Panc1 (cell line): Measurements from ENCODE around the gene TMC4. TPM values are rescaled to one million over a fixed set of nuclear protein-coding genes. Genes with fewer than 3 reads are reported as not detected.

Source experiments
- ATAC-seq: fragments of 200-7000 bp; cut with Tn5 transposase; 2 replicates; pipeline ENCODE4 v1.9.1; 2020; ENCODE audit warnings: mild to moderate bottlenecking, moderate library complexity
- BruUV-seq: library from RNA; stranded (reverse); fragments of 400-500 nt; replicated peaks from 2 replicates; lab custom pipeline; 2021; lab: Mats Ljungman, UMichigan
- CTCF ChIA-PET: fragments of 300-600 bp; sonication (Branson Sonifier 250); formaldehyde crosslinking; loops from one replicate; lab custom pipeline; 2022; ENCODE audit warnings: antibody characterized with exemption; lab: Charles Lee
- POLR2A ChIA-PET: fragments of 300-600 bp; sonication (Branson Sonifier 250); formaldehyde crosslinking; loops from one replicate; lab custom pipeline; 2022; ENCODE audit warnings: antibody characterized with exemption; lab: Charles Lee
- DNase-seq: peaks from one replicate; pipeline ENCODE4 v3.0.0-alpha.2; 2010; ENCODE audit warnings: low read depth, low spot score
- H3K27ac ChIP-seq: 2 replicates; pipeline ENCODE4 v1.5.1; 2011; ENCODE audit warnings: mild to moderate bottlenecking, low read length, inconsistent platforms
- H3K27me3 ChIP-seq: fragments of 200-500 bp; sonication (Bioruptor generic); 2 replicates; pipeline ENCODE4 v1.6.0; 2014; ENCODE audit warnings: low read length, inconsistent platforms; ENCODE audit not compliant: control insufficient read depth, insufficient read depth
- H3K36me3 ChIP-seq: fragments of 200-500 bp; sonication (Bioruptor generic); 2 replicates; pipeline ENCODE4 v1.5.1; 2014; ENCODE audit warnings: inconsistent platforms, mild to moderate bottlenecking, low read length, moderate library complexity; ENCODE audit not compliant: control insufficient read depth, insufficient read depth
- H3K4me1 ChIP-seq: 2 replicates; pipeline ENCODE4 v1.5.1; 2011; ENCODE audit warnings: inconsistent platforms, mild to moderate bottlenecking, low read length, moderate library complexity; ENCODE audit not compliant: control insufficient read depth, insufficient read depth
- H3K4me3 ChIP-seq, 2 experiments: 2 replicates each; pipeline ENCODE4 v1.5.1; 2011 to 2012; ENCODE audit warnings: low read depth in 2 of 2, low read length in 2 of 2, mild to moderate bottlenecking in 2 of 2, inconsistent platforms in 1 of 2, moderate library complexity in 1 of 2
- H3K9me3 ChIP-seq: fragments of 200-500 bp; sonication (Bioruptor generic); 2 replicates; pipeline ENCODE4 v1.5.1; 2014; ENCODE audit warnings: low read depth, mild to moderate bottlenecking, inconsistent platforms, low read length, moderate library complexity; ENCODE audit not compliant: control insufficient read depth, insufficient read depth
- POLR2AphosphoS5 ChIP-seq: IDR thresholded peaks from 2 replicates; pipeline ENCODE4 v1.6.1; 2012; ENCODE audit warnings: mild to moderate bottlenecking, low read depth, low read length, moderate library complexity
- SIN3A ChIP-seq: IDR thresholded peaks from 2 replicates; pipeline ENCODE4 v1.6.1; 2012; ENCODE audit warnings: low read depth, mild to moderate bottlenecking, low read length, moderate library complexity, borderline replicate concordance; ENCODE audit not compliant: insufficient read depth
- TCF7L2 ChIP-seq: IDR thresholded peaks from 2 replicates; pipeline ENCODE4 v1.6.1; 2011; ENCODE audit warnings: mild to moderate bottlenecking, low read depth, low read length, inconsistent platforms
- in situ Hi-C: cut with HindIII; loops from 2 replicates; pipeline ENCODE4 v1.10.0; 2016; ENCODE audit warnings: low sequenced_read_pairs, low pct_unique_long_range_greater_than_20kb
- intact Hi-C: fragments of 100-400 bp; cut with micrococcal nuclease; formaldehyde crosslinking; loops from one replicate; pipeline ENCODE4 v1.10.0; 2022; ENCODE audit not compliant: unreplicated experiment
- total RNA-seq: library from RNA; stranded (reverse); gene quantifications from one replicate; pipeline ENCODE4 v1.2.1, GENCODE V29; 2021; ENCODE audit not compliant: unreplicated experiment
- TF ChIP-seq, protein P1 (sequence below): fragments of 450-650 bp; IDR thresholded peaks from 2 replicates; pipeline ENCODE4 v1.5.1; 2017; ENCODE audit warnings: mild to moderate bottlenecking
- TF ChIP-seq, protein P2 (sequence below), 2 experiments: IDR thresholded peaks; 2 replicates each; pipeline ENCODE4 v1.6.1; 2011 to 2012; ENCODE audit warnings: low read depth in 2 of 2, control low read depth in 1 of 2, low read length in 1 of 2, mild to moderate bottlenecking in 1 of 2, moderate library complexity in 1 of 2; ENCODE audit not compliant: insufficient read depth in 1 of 2

Gene TMC4
- total RNA-seq, 1 experiment from 2014 or later, result 5.1 TPM

DNA sequence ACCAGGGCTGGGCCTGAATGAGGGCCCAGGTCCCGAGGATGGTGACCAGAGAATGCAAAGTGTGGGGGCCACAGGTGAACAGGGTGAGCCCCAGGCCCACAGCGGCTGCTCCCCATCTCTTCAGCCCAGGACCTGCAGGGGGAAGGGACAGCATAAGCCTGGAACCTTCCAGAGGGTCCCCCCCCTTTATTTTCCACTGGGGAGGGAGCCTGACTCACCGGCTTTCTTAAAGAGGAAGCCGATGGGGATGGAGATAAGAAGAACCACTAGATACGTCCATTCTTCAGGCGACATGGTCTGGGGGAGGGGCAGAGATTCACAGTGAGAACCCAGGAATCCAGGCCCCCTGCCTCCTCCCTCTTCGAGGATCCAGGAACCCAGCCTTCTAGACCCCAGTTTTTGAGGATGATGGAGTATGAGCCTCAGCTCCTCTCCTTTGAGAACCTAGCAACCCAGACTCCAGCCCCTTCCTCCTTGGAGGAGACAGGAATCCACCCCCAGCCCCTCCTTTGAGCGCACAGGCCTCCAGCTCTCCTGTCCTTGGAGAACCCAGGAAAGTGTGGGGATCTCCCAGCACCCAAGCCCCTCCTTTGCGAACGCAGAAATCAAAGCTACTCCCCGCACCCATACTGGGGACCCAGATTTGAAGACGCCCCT, 15.4 kb upstream of the TMC4 start:
- intact Hi-C loops (no loop called here), in situ Hi-C loops (no loop called here)
- BruUV-seq, result TSS peak; percentile 77
- Histone ChIP-seq H3K4me3 (peak overlapping the region; percentile 74 to 87), H3K9me3 (no peaks in the 10 kb centered on the region), H3K36me3 (peaks cover 4% of the 10 kb centered on the region), H3K27me3 (no peaks in the 10 kb centered on the region), H3K27ac (peak overlapping the region; percentile 92), H3K4me1 (peaks cover 13% of the 10 kb centered on the region; the same call in 1 of the 2 replicates)
- ChIA-PET POLR2A (interaction anchor here (0.6 to 4.1 kb wide), 2 partner anchors 12 to 69 kb away, joined by 3 to 18 read pairs; partner anchors contain the start of gene RPS9), CTCF (interaction anchor here (0.6 to 1.3 kb wide), 4 partner anchors 9 to 21 kb away, joined by 3 to 6 read pairs (median 4); no protein-coding TSS in a partner anchor)
- TF ChIP-seq, protein P1, sequence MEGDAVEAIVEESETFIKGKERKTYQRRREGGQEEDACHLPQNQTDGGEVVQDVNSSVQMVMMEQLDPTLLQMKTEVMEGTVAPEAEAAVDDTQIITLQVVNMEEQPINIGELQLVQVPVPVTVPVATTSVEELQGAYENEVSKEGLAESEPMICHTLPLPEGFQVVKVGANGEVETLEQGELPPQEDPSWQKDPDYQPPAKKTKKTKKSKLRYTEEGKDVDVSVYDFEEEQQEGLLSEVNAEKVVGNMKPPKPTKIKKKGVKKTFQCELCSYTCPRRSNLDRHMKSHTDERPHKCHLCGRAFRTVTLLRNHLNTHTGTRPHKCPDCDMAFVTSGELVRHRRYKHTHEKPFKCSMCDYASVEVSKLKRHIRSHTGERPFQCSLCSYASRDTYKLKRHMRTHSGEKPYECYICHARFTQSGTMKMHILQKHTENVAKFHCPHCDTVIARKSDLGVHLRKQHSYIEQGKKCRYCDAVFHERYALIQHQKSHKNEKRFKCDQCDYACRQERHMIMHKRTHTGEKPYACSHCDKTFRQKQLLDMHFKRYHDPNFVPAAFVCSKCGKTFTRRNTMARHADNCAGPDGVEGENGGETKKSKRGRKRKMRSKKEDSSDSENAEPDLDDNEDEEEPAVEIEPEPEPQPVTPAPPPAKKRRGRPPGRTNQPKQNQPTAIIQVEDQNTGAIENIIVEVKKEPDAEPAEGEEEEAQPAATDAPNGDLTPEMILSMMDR, result no peak
- TF ChIP-seq TCF7L2 (no peak), POLR2AphosphoS5 (no peak), SIN3A (no peak)
- TF ChIP-seq, protein P2, sequence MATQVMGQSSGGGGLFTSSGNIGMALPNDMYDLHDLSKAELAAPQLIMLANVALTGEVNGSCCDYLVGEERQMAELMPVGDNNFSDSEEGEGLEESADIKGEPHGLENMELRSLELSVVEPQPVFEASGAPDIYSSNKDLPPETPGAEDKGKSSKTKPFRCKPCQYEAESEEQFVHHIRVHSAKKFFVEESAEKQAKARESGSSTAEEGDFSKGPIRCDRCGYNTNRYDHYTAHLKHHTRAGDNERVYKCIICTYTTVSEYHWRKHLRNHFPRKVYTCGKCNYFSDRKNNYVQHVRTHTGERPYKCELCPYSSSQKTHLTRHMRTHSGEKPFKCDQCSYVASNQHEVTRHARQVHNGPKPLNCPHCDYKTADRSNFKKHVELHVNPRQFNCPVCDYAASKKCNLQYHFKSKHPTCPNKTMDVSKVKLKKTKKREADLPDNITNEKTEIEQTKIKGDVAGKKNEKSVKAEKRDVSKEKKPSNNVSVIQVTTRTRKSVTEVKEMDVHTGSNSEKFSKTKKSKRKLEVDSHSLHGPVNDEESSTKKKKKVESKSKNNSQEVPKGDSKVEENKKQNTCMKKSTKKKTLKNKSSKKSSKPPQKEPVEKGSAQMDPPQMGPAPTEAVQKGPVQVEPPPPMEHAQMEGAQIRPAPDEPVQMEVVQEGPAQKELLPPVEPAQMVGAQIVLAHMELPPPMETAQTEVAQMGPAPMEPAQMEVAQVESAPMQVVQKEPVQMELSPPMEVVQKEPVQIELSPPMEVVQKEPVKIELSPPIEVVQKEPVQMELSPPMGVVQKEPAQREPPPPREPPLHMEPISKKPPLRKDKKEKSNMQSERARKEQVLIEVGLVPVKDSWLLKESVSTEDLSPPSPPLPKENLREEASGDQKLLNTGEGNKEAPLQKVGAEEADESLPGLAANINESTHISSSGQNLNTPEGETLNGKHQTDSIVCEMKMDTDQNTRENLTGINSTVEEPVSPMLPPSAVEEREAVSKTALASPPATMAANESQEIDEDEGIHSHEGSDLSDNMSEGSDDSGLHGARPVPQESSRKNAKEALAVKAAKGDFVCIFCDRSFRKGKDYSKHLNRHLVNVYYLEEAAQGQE (IDR thresholded peaks at IDR 0.05; ENCODE audit: insufficient read depth in 1 of 2, low read depth in 2 of 2, low read length in 1 of 2), result no peak
- no peak for DNase-seq
- no peak for ATAC-seq

DNA sequence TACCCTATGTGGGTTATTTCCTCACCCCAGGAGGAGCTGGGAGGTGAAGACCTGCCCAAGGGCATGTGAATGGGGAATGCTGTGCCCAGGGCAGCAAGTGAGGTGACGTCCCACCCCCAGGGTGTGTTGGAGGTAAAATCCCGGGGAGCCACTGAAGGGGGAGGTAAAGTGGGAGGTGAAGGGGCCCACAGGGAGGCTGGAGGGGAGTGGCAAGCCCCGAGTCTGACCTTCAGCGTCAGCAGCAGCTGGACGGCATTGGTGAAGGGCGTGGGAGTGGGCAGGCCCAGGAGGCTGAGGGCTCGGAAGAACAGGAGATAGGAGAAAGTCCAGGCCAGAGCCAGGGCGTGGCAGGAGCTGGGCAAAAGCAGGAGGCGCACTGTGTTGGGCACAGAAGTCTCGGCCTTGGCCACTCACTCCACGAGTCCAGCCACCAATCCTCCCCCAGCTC, 14.0 kb upstream of the TMC4 start:
- ChIA-PET CTCF (interaction anchor here (0.6 kb wide), 1 partner anchor 14 kb away, joined by 4 read pairs; no protein-coding TSS in a partner anchor), POLR2A (interaction anchor here (1.2 kb wide), 1 partner anchor 16 kb away, joined by 3 read pairs; no protein-coding TSS in a partner anchor)
- no peak for DNase-seq
- in situ Hi-C loops, result no loop called here
- H3K27me3 ChIP-seq, result no peaks in the 10 kb centered on the region
- intact Hi-C loops, result no loop called here
- H3K27ac ChIP-seq, result no peak overlapping the region
- no peak overlapping the region for H3K4me3 ChIP-seq
- no peaks in the 10 kb centered on the region; the same call in 1 of the 2 replicates for H3K36me3 ChIP-seq
- H3K4me1 ChIP-seq, result peaks cover 8% of the 10 kb centered on the region; the same call in 1 of the 2 replicates
- BruUV-seq, result no TSS peak
- ATAC-seq, result no peak
- no peaks in the 10 kb centered on the region for H3K9me3 ChIP-seq
- no peak for TF ChIP-seq TCF7L2
- TF ChIP-seq, protein P2 (IDR thresholded peaks at IDR 0.05; ENCODE audit: insufficient read depth in 1 of 2, low read depth in 2 of 2, low read length in 1 of 2), result no peak
- no peak for TF ChIP-seq POLR2AphosphoS5
- no peak for TF ChIP-seq SIN3A
- TF ChIP-seq, protein P1, result no peak
